Caki2 (cell line): ENCODE results near the gene USP12. TPM values are rescaled to one million over a fixed set of nuclear protein-coding genes. Genes with fewer than 3 reads are reported as not detected.

Experiments used
- DNase-seq: peaks from one replicate; pipeline ENCODE4 v3.0.0-alpha.2; 2015; ENCODE audit warnings: low read depth
- in situ Hi-C: cut with HindIII; loops from 2 replicates; pipeline ENCODE4 v1.10.0; 2016; ENCODE audit warnings: low sequenced_read_pairs, low pct_unique_long_range_greater_than_20kb, mixed read lengths
- total RNA-seq: library from RNA; depleted of rRNA; stranded (reverse); fragments of >200 nt; shearing (Covaris generic); gene quantifications from 2 replicates; pipeline ENCODE4 v1.2.3, GENCODE V29; 2014; ENCODE audit warnings: low replicate concordance

Gene USP12
- total RNA-seq, 1 experiment from 2014 or later: 5.8 TPM

DNA sequence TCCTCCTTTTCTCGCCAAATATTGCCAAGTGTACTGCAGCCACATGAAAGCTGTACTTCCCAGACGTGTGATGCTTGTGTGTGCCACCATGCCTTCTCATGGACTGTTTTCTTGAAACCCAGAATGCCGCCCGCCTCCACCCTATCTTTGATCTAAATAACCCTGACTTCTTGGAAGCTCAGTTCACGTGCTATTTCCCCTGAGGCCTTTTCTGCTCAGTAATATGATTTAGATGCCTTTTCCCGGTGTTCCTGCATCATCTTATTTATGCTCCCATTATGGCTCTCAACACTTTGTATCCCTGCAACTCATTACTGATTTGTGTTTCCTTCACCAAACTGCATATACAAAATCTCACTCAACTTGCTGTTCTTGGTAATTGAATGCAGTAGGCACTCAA is 116.1 kb downstream of the USP12 start:
- in situ Hi-C loops: no loop called here
- DNase-seq: no peak

DNA sequence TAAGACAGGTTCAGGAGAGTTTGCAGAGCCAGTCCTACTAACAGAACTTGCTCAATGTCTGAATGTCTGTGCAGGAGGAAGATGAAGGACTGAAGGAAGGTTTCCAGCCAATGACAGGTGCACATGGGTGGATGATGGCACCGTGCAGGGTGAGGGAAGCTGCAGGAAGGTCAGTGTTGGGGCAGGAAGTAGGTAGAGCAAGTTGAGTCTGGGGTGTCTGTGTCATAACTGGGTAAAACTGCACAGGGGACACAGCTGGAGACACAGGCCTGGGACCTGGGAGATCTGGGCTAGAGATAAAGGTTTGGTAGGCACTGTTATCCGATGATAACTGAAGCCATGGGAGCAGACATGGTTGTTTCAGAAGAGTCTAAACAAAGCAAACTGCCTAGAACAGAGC is 116.9 kb downstream of the USP12 start:
- in situ Hi-C loops: no loop called here
- no peak for DNase-seq

DNA sequence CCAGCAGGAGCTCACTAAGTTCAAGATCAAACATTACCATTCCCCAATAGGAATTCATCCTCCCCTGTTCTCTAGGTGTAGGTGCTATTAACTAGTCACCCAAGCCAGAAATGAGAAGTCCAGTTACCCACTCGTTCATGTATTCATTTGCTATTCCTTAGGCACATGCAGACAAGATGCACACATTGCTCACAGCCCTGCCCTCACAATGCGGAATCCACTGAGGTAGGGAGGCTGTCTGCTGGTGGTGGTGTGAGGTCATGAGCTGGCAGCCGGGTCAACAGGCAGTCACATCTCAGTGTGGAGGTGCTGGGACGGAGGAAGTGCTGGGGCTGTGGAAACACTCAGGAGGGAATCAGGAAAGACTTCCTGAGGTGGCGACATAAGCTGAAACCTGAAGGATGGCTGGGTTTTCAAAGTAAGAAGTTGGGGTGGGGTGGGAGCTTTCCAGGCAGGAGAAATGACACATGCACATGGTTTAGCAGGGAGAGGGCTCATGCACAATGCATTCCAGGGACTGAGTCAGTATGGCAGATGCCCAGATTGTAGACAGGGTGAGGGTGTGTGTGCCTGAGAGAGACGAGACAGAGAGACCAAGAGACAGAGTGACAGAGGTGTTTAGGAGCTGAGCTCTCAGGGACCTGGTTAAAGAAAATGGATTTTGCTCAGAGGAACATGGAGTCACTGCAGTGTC is 117.6 kb downstream of the USP12 start:
- in situ Hi-C loops: no loop called here
- DNase-seq: peak; percentile 21

- DNase-seq: no peak
- in situ Hi-C loops: no loop called here
These were observed 118.3 kb downstream of the USP12 start for GRCh38 chr13:27053210-27053884.

DNA sequence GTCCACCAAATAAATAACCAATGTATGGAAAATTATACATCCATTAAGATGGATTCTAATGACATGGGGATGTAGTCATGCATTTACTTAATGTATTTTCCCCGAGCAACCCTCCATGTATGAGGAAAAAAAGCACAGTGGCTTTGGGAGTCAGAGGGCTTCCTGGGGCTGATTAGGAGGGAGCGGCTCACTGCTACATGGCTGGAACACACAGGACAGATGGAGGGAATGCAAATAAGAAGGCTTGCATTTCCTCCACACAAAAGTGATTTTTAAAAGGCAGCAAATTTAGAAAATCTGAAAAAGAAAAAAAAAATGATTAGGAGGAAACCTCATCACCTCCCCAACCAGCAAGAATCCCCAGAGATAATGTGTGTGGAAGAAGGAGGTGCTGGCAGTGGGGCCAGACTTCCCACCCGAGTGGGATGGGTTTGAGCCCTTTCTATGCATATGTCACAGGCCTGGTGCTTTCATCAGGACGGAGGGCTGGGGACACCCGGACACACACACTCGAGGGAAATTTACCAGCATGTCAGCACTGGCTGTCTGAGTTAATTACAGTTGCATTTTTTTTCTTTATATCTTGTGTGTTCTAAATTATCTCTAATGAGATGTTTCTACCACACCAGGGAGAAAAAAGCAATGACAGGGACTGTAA is 118.9 kb downstream of the USP12 start:
- no peak for DNase-seq
- in situ Hi-C loops: no loop called here

- DNase-seq: no peak
- in situ Hi-C loops: no loop called here
These were observed 124.5 kb downstream of the USP12 start for GRCh38 chr13:27047081-27047480.

DNA sequence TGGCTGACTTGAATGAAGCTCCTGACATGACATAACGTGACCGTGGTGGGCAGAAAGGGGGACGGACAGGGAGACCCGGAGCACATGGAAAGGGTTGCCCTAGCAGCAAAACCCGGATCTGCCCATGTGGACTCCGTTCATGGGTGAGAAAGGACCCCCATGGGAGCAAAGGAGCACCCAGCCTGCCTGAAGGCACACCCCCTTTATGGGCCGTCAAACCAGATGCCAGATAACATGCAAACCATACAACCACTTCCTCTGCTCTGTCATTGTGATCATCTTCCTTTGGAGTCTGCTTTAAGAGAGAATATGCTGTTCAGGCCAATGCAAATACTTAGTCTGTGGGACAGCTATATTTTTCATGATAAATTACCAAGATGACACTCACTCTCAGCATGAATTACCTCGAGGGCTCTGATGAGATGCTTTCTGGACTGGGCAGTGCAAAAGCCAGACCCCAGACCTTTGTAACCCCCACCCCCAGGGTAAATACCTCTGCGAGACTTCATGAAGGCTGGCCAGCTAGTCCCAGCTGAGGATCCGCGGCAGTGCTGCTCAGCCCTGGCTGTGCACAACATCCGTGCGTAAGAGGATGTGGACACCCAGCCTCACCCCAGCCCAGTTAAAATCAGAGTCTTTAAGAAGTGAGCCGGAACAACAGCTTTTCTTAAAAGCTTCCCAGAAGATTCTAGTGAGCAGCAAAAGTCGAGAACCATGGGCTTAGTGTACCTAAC is 126.6 kb downstream of the USP12 start:
- in situ Hi-C loops: no loop called here
- no peak for DNase-seq

DNA sequence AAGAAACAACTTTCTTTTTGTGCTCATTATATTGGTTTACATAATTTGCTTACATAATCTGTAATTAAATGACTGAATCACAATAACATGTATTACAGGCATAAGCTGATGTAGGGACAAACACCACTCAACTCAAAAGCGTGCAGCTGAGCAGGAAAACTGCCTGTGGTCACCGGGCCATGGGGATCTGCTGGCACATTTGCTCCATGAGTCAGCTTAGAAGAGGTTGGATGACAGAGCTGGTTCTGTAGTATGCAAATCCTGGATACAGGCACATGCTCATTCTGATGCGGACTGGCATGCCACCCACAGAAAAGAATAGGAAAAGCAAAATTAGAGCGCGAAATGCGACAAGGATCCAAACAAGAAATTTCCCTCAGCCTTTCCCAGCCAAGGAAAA is 128.6 kb downstream of the USP12 start:
- in situ Hi-C loops: no loop called here
- peak; percentile 83 for DNase-seq

GRCh38 chr13:27041341-27041740 is 130.3 kb downstream of the USP12 start:
- DNase-seq: no peak
- in situ Hi-C loops: no loop called here

DNA sequence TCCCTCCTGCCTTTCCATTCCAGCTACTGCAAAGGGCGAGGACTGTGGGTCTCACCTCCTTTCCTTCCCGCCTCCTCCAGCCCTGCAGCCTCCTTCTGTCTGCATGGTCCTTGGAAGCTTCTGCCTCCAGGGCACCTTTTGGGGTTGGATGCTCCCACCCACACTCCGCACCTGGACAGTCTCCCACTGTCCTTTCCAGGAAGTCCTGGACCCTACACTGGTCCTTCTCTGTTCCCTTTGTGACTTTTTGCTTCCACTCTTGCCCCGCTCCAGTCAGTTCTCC is 130.8 kb downstream of the USP12 start:
- no peak for DNase-seq
- in situ Hi-C loops: no loop called here

DNA sequence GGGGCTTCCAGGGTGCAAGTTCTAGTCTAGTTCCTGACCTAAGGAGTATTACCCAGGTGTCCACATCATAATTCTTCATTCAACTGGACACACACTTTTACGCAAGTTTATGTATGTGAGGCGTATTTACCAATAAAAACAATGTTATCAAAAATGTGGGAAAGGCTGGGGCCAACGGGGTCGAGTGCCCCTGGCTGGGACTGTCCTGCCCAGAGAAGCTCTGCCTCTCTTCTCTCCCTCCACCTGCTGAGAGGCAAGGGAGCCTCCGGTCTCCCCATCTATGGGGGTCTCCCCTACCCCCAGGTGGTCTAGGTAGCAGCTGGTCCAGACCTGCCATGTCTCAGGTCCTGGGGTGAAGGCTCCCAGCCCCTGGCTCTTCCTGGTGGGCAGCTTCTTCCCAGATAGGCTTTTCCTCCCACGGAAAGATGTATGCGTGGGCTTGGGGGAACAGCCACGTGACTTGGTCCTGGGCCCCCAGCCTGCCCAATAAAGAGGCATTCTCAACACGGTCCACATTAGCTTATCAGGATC is 132.4 kb downstream of the USP12 start:
- in situ Hi-C loops: no loop called here
- DNase-seq: no peak

- in situ Hi-C loops: no loop called here
- no peak for DNase-seq
These were observed 133.3 kb downstream of the USP12 start for GRCh38 chr13:27038323-27038722.

GRCh38 chr13:27037571-27037970 is 134.0 kb downstream of the USP12 start:
- in situ Hi-C loops: no loop called here
- no peak for DNase-seq

GRCh38 chr13:27037171-27037570 is 134.4 kb downstream of the USP12 start:
- no peak for DNase-seq
- in situ Hi-C loops: no loop called here

GRCh38 chr13:27036236-27036981 is 135.2 kb downstream of the USP12 start:
- no peak for DNase-seq
- in situ Hi-C loops: no loop called here

DNA sequence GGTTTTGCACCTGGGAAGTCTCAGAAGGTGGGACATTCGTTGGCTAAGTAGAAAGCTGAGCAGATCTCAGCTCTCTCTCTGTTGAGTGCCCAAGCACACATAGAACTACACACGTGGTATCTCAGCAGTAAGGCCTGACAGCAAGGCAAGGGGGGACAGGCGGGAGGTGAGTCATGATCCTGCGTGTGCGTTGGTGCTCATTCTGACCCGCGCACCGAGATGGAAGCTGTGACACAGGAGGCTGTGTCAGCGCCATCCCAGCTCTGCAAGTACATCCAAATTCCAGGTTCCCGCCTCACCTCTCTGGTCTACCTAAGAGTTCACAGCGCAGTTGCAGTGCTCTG is 135.7 kb downstream of the USP12 start:
- in situ Hi-C loops: no loop called here
- DNase-seq: no peak

DNA sequence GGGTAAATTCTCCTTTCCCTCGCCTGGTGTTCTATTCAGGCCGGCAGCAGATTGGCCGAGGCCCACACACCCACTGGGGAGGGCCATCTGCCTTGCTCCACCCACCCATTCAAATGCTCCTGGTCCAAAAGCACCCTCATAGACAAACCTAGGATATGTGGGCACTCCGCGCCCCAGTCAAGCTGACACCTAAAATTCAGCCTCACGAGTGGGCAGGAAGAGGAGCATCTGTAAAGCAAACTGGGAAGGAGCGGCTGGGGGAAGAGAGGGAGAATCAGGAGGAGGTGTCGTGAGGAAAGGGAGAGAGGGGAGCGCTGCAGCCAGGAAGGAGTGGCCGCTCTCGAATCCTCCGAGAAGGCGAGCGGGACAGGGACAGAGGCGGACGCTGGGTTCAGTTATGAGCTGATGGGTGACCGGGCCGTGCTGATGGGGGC is 136.9 kb downstream of the USP12 start:
- DNase-seq: no peak
- in situ Hi-C loops: no loop called here

- in situ Hi-C loops: no loop called here
- DNase-seq: no peak
These were observed 142.7 kb downstream of the USP12 start for GRCh38 chr13:27028683-27029480.
